SK-N-SH (cell line): ENCODE results near the gene GABRB1. TPM values are rescaled to one million over a fixed set of nuclear protein-coding genes. Genes with fewer than 3 reads are reported as not detected.

Source experiments
- CTCF ChIA-PET: fragments of 300-600, 350-600 bp; formaldehyde crosslinking; extraction: SDS; loops from one replicate; lab custom pipeline; 2021; lab: Yijun Ruan, JAX
- POLR2A ChIA-PET: fragments of 350-600 bp; sonication (Branson Sonifier 250); formaldehyde crosslinking; extraction: SDS; loops from one replicate; lab custom pipeline; 2020; ENCODE audit warnings: antibody characterized with exemption, inconsistent platforms; lab: Yijun Ruan, JAX
- DNase-seq: peaks from one replicate; pipeline ENCODE4 v3.0.0; 2012
- H2AFZ ChIP-seq: fragments of 200-600 bp; sonication (generic); 2 replicates; pipeline ENCODE4 v1.8.1; 2016; ENCODE audit warnings: antibody characterized with exemption, mild to moderate bottlenecking, low read depth
- H3F3A ChIP-seq: fragments of 200-600 bp; sonication (generic); replicated peaks from 2 replicates; pipeline ENCODE3; 2016; ENCODE audit warnings: antibody characterized with exemption, mild to moderate bottlenecking; ENCODE audit not compliant: insufficient read depth
- H3K27ac ChIP-seq, 2 experiments: fragments of 200-500 bp in 1 of 2; fragments of 200-600 bp in 1 of 2; sonication (Bioruptor generic) in 1 of 2; sonication (generic), shearing (Covaris generic) in 1 of 2; 2 replicates each; pipeline versions ENCODE4 v1.5.1 to v1.6.1; 2014 to 2016; ENCODE audit warnings: low read depth in 2 of 2, inconsistent platforms in 1 of 2, low read length in 1 of 2, mild to moderate bottlenecking in 1 of 2, mixed read lengths in 1 of 2
- H3K27me3 ChIP-seq: fragments of 200-600 bp; sonication (generic), shearing (Covaris generic); 2 replicates; pipeline ENCODE4 v1.6.1; 2016; ENCODE audit warnings: mixed run types; ENCODE audit not compliant: insufficient read depth
- H3K36me3 ChIP-seq, 2 experiments: fragments of 200-500 bp in 1 of 2; fragments of 200-600 bp in 1 of 2; sonication (Bioruptor generic) in 1 of 2; sonication (generic) in 1 of 2; replicated peaks in 1 of 2; 2 replicates each; pipeline versions ENCODE3 to v1.5.1; 2014 to 2016; ENCODE audit warnings: low read length in 1 of 2, mild to moderate bottlenecking in 1 of 2; ENCODE audit not compliant: insufficient read depth in 2 of 2, control insufficient read depth in 1 of 2
- H3K4me1 ChIP-seq, 2 experiments: fragments of 200-500 bp in 1 of 2; fragments of 200-600 bp in 1 of 2; sonication (Bioruptor generic) in 1 of 2; sonication (generic), shearing (Covaris generic) in 1 of 2; 2 replicates each; pipeline versions ENCODE4 v1.5.1 to v1.6.1; 2014 to 2016; ENCODE audit warnings: low read depth in 1 of 2, low read length in 1 of 2, mixed run types in 1 of 2; ENCODE audit not compliant: insufficient read depth in 2 of 2, control insufficient read depth in 1 of 2
- H3K4me2 ChIP-seq: fragments of 200-600 bp; sonication (generic), shearing (Covaris generic); 2 replicates; pipeline ENCODE4 v1.6.1; 2017; ENCODE audit warnings: mixed run types
- H3K4me3 ChIP-seq, 2 experiments: fragments of 200-500 bp in 1 of 2; fragments of 200-600 bp in 1 of 2; sonication (Bioruptor generic) in 1 of 2; sonication (generic), shearing (Covaris generic) in 1 of 2; 2 replicates each; pipeline versions ENCODE4 v1.5.1 to v1.8.1; 2014 to 2016; ENCODE audit warnings: low read depth in 2 of 2, inconsistent platforms in 1 of 2, low read length in 1 of 2, mild to moderate bottlenecking in 1 of 2, mixed read lengths in 1 of 2, moderate library complexity in 1 of 2
- H3K79me2 ChIP-seq: fragments of 200-600 bp; sonication (generic); 2 replicates; pipeline ENCODE4 v1.8.1; 2017; ENCODE audit warnings: mild to moderate bottlenecking; ENCODE audit not compliant: insufficient read depth
- H3K9ac ChIP-seq: fragments of 200-600 bp; sonication (generic); 2 replicates; pipeline ENCODE4 v1.6.1; 2017; ENCODE audit warnings: mixed run types
- H3K9me2 ChIP-seq: fragments of 200-600 bp; sonication (generic); 2 replicates; pipeline ENCODE4 v1.6.1; 2017; ENCODE audit warnings: mixed run types
- H3K9me3 ChIP-seq: fragments of 200-600 bp; sonication (generic); 2 replicates; pipeline ENCODE4 v1.6.1; 2017; ENCODE audit warnings: mixed run types, mild to moderate bottlenecking, moderate library complexity
- H4K20me1 ChIP-seq: fragments of 200-600 bp; sonication (generic); 2 replicates; pipeline ENCODE4 v1.6.1; 2017; ENCODE audit warnings: mild to moderate bottlenecking, mixed run types; ENCODE audit not compliant: insufficient read depth
- CTCF ChIP-seq: fragments of 200-600 bp; sonication (generic); IDR thresholded peaks from 2 replicates; pipeline ENCODE4 v1.6.1; 2017; ENCODE audit warnings: antibody characterized with exemption, mild to moderate bottlenecking, moderate library complexity
- ELF1 ChIP-seq: IDR thresholded peaks from 2 replicates; pipeline ENCODE4 v1.4.0; 2012
- EZH2phosphoT487 ChIP-seq: fragments of 200-600 bp; sonication (generic); IDR thresholded peaks from 2 replicates; pipeline ENCODE4 v1.6.1; 2017; ENCODE audit warnings: low read depth, mixed run types, mild to moderate bottlenecking, antibody characterized with exemption, moderate library complexity, borderline replicate concordance
- FOXJ3 ChIP-seq: sonication (generic); formaldehyde crosslinking; IDR thresholded peaks from 2 replicates; pipeline ENCODE4 v1.5.1; 2020; ENCODE audit warnings: mild to moderate bottlenecking, missing genetic modification reagents
- FOXM1 ChIP-seq: IDR thresholded peaks from 2 replicates; pipeline ENCODE4 v1.4.0; 2012; ENCODE audit warnings: low read depth, mild to moderate bottlenecking
- GABPA ChIP-seq: IDR thresholded peaks from 2 replicates; pipeline ENCODE4 v1.4.0; 2012; ENCODE audit warnings: low read depth, mild to moderate bottlenecking
- GATA2 ChIP-seq: sonication (generic); formaldehyde crosslinking; IDR thresholded peaks from 2 replicates; pipeline ENCODE4 v1.5.0; 2020; ENCODE audit warnings: mild to moderate bottlenecking, missing genetic modification reagents
- MAX ChIP-seq: IDR thresholded peaks from 2 replicates; pipeline ENCODE4 v1.4.0; 2012; ENCODE audit warnings: low read depth
- MXI1 ChIP-seq: IDR thresholded peaks from 2 replicates; pipeline ENCODE4 v1.6.1; 2012; ENCODE audit warnings: mild to moderate bottlenecking, low read depth, low read length, improper control_type of control experiment
- NRF1 ChIP-seq: IDR thresholded peaks from 2 replicates; pipeline ENCODE4 v1.6.1; 2012; ENCODE audit warnings: low read depth, mild to moderate bottlenecking, low read length
- POLR2AphosphoS5 ChIP-seq: IDR thresholded peaks from 2 replicates; pipeline ENCODE4 v1.6.1; 2012; ENCODE audit warnings: low read depth, low read length
- RAD21 ChIP-seq: IDR thresholded peaks from 2 replicates; pipeline ENCODE4 v1.6.1; 2012; ENCODE audit warnings: mild to moderate bottlenecking, low read length
- REST ChIP-seq: IDR thresholded peaks from 2 replicates; pipeline ENCODE4 v1.6.1; 2012; ENCODE audit warnings: mild to moderate bottlenecking, low read depth, low read length, moderate library complexity
- RXRA ChIP-seq: IDR thresholded peaks from 2 replicates; pipeline ENCODE4 v1.4.0; 2012; ENCODE audit warnings: low read depth, mild to moderate bottlenecking, borderline replicate concordance
- SIN3A ChIP-seq: IDR thresholded peaks from 2 replicates; pipeline ENCODE4 v1.6.1; 2012; ENCODE audit warnings: low read depth, mild to moderate bottlenecking, low read length, moderate library complexity, borderline replicate concordance
- SMC3 ChIP-seq: IDR thresholded peaks from 2 replicates; pipeline ENCODE4 v1.6.1; 2012; ENCODE audit warnings: low read depth, low read length, improper control_type of control experiment
- TEAD4 ChIP-seq: IDR thresholded peaks from 2 replicates; pipeline ENCODE4 v1.4.0; 2012; ENCODE audit warnings: mild to moderate bottlenecking, borderline replicate concordance; ENCODE audit not compliant: insufficient read depth
- USF2 ChIP-seq: fragments of 150-350 bp; IDR thresholded peaks from 2 replicates; pipeline ENCODE4 v1.6.1; 2017; ENCODE audit warnings: antibody characterized with exemption, low read length, low read depth, borderline replicate concordance
- ZBTB33 ChIP-seq: IDR thresholded peaks from 2 replicates; pipeline ENCODE4 v1.4.0; 2012; ENCODE audit warnings: low read depth, borderline replicate concordance
- WGBS: methylation state at CpG from one replicate; pipeline ENCODE4 v1.1.6; 2017; ENCODE audit warnings: low lambda C conversion rate; 5-methylcytosine and 5-hydroxymethylcytosine counted together
- polyA plus RNA-seq, 3 experiments: library from polyadenylated mRNA; depleted of rRNA; stranded (reverse); fragments of >200 nt; gene quantifications; 2 replicates each; pipeline ENCODE4 v1.2.3, GENCODE V29; 2012

The GABRB1 gene
- polyA plus RNA-seq, 1 of the 3 experiments (the other 2 are of a cell fraction) = not detected

GRCh38 chr4:47122592-47123291 lies 91.4 kb downstream of the GABRB1 start:
- peaks cover 8% of the 10 kb centered on the region; the same call in 1 of the 2 replicates for H3K9me3 ChIP-seq
- no peak overlapping the region for H2AFZ ChIP-seq
- peaks cover 5% of the 10 kb centered on the region for H3F3A ChIP-seq
- 2% methylated on average over 4 of the region's 4 CpGs for WGBS
- H3K27ac ChIP-seq = no peak overlapping the region
- H3K4me2 ChIP-seq = no peak overlapping the region
- CTCF ChIA-PET = interaction anchor here (0.6 to 2.0 kb wide), 25 partner anchors 9 to 450 kb away, joined by 3 to 22 read pairs (median 4); no protein-coding TSS in a partner anchor
- no peaks in the 10 kb centered on the region for H3K36me3 ChIP-seq
- H3K4me3 ChIP-seq = peak overlapping the region in 1 of 2 experiments; percentile 19; a peak in 1 of 4 replicates
- no peaks in the 10 kb centered on the region for H4K20me1 ChIP-seq
- peaks cover 14% of the 10 kb centered on the region; the same call in 1 of the 2 replicates for H3K27me3 ChIP-seq
- peaks cover 0 to 7% of the 10 kb centered on the region in 2 experiments; a peak in 1 of 4 replicates for H3K4me1 ChIP-seq
- H3K9ac ChIP-seq = no peak overlapping the region
- H3K9me2 ChIP-seq = no peaks in the 10 kb centered on the region
- TF ChIP-seq USF2 (no peak), GATA2 (CRISPR knock-in tag) (no peak), ELF1 (no peak), FOXJ3 (CRISPR knock-in tag) (no peak), CTCF (peak; percentile 91), SIN3A (no peak), SMC3 (peak; percentile 46), FOXM1 (no peak), RAD21 (peak; percentile 62), MXI1 (no peak), GABPA (no peak), EZH2phosphoT487 (no peak), NRF1 (no peak), RXRA (no peak), TEAD4 (no peak), MAX (no peak), POLR2AphosphoS5 (no peak), ZBTB33 (no peak), REST (no peak)
- H3K79me2 ChIP-seq = no peaks in the 10 kb centered on the region
- POLR2A ChIA-PET = no interaction called here
- DNase-seq = peak; percentile 45
